HCT116 (cell line): ENCODE results near the gene NAGK.
"Not testable (repeated sequence)": the region's sequence is repeated elsewhere in the genome, so short reads cannot be mapped to it uniquely, and the experiment has no call there.

Experiments
- CTCF ChIP-seq, 3 experiments: fragments of 200-600 bp in 1 of 3; sonication (generic) in 1 of 3; IDR thresholded peaks in 2 of 3; conservative IDR thresholded peaks in 1 of 3; 2 replicates each; pipeline ENCODE4 v1.5.1; 2012 to 2017; ENCODE audit warnings: low read depth in 2 of 3, low read length in 2 of 3, antibody characterized with exemption in 1 of 3, borderline replicate concordance in 1 of 3, control low read depth in 1 of 3, mild to moderate bottlenecking in 1 of 3, mixed read lengths in 1 of 3, mixed run types in 1 of 3, moderate library complexity in 1 of 3; ENCODE audit not compliant: insufficient read depth in 1 of 3
- EZH2 ChIP-seq: fragments of 200-600 bp; sonication (generic); IDR thresholded peaks from 2 replicates; pipeline ENCODE4 v1.6.1; 2017; ENCODE audit warnings: antibody characterized with exemption, mixed run types
- FOSL1 ChIP-seq: IDR thresholded peaks from 2 replicates; pipeline ENCODE4 v1.6.1; 2012; ENCODE audit warnings: low read depth
- POLR2A ChIP-seq: IDR thresholded peaks from 2 replicates; pipeline ENCODE4 v1.7.0; 2011; ENCODE audit warnings: borderline replicate concordance; ENCODE audit not compliant: insufficient read depth, insufficient read length; ENCODE audit errors: extremely low read depth
- POLR2AphosphoS5 ChIP-seq: IDR thresholded peaks from 2 replicates; pipeline ENCODE4 v1.6.1; 2011; ENCODE audit warnings: mild to moderate bottlenecking, low read depth, low read length, moderate library complexity
- RAD21 ChIP-seq: IDR thresholded peaks from 2 replicates; pipeline ENCODE4 v1.6.1; 2012; ENCODE audit warnings: low read depth, mild to moderate bottlenecking
- TCF7L2 ChIP-seq: IDR thresholded peaks from 2 replicates; pipeline ENCODE4 v1.7.0; 2011; ENCODE audit warnings: borderline replicate concordance, inconsistent platforms; ENCODE audit not compliant: insufficient read depth, insufficient read length; ENCODE audit errors: extremely low read depth
- ZFX ChIP-seq: fragments of 450-650 bp; IDR thresholded peaks from 2 replicates; pipeline ENCODE4 v1.6.1; 2017

GRCh38 chr2:71019989-71020388, 48.5 kb upstream of the NAGK start:
- TF ChIP-seq EZH2; CTCF (IDR thresholded peaks at IDR 0.05 in 2 of 3, conservative IDR thresholded peaks at IDR 0.05 in 1 of 3; ENCODE audit: borderline replicate concordance in 1 of 3, insufficient read depth in 1 of 3, low read depth in 2 of 3, low read length in 2 of 3); FOSL1; POLR2A; TCF7L2; RAD21; ZFX; POLR2AphosphoS5: not testable (repeated sequence)
